ENCODE measurements around the gene ZNF616. TPM values are rescaled to one million over a fixed set of nuclear protein-coding genes. Genes with fewer than 3 reads are reported as not detected.
A peak's percentile ranks its signal among the peaks of the same experiment; 100 is the strongest.

Gene ZNF616
- total and polyA plus RNA-seq, 7 donors: 1.4 to 7.2 (median 4.3) TPM

DNA sequence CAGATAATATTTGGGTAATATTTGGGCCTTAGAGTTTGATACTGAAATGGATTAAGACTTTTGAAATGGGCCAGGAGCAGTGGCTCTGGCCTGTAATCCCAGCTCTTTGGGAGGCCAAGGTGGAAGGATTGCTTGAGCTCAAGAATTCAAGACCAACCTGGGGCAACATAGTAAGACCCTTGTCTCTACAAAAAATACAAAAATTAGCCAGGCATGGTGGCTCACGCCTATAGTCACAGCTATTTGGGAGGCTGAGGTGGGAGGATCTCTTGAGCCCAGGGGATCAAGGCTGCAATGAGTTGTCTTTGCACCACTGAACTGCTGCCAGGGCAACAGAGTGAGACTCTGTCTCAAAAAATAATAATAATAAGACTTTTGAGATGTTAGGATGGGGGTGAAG is 32.6 kb upstream of the ZNF616 start:
- Histone ChIP-seq H3K36me3 (peaks cover 6 to 19% (median 9%) of the 10 kb centered on the region in 4 donors), H3K4me1 (peaks cover 0 to 21% (median 12%) of the 10 kb centered on the region in 4 donors), H3K4me3 (no peak overlapping the region), H3K27ac (peak overlapping the region in 3 of 4 donors; percentile 87 to 90 (median 88)), H3K27me3 (no peaks in the 10 kb centered on the region), H3K9me3 (no peaks in the 10 kb centered on the region)
- intact Hi-C loops (cut with DNase I): no loop called here
- DNase-seq: no peak
- 96 to 100% methylated on average over 1 of the region's 1 CpG for WGBS, 2 donors
- TF ChIP-seq EP300 (IDR thresholded peaks at IDR 0.05): no peak
- no peak for TF ChIP-seq POLR2AphosphoS5 (IDR thresholded peaks at IDR 0.05)
- TF ChIP-seq, protein P1, sequence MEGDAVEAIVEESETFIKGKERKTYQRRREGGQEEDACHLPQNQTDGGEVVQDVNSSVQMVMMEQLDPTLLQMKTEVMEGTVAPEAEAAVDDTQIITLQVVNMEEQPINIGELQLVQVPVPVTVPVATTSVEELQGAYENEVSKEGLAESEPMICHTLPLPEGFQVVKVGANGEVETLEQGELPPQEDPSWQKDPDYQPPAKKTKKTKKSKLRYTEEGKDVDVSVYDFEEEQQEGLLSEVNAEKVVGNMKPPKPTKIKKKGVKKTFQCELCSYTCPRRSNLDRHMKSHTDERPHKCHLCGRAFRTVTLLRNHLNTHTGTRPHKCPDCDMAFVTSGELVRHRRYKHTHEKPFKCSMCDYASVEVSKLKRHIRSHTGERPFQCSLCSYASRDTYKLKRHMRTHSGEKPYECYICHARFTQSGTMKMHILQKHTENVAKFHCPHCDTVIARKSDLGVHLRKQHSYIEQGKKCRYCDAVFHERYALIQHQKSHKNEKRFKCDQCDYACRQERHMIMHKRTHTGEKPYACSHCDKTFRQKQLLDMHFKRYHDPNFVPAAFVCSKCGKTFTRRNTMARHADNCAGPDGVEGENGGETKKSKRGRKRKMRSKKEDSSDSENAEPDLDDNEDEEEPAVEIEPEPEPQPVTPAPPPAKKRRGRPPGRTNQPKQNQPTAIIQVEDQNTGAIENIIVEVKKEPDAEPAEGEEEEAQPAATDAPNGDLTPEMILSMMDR (IDR thresholded peaks at IDR 0.05): no peak
- no peak for TF ChIP-seq POLR2A (IDR thresholded peaks at IDR 0.05)

DNA sequence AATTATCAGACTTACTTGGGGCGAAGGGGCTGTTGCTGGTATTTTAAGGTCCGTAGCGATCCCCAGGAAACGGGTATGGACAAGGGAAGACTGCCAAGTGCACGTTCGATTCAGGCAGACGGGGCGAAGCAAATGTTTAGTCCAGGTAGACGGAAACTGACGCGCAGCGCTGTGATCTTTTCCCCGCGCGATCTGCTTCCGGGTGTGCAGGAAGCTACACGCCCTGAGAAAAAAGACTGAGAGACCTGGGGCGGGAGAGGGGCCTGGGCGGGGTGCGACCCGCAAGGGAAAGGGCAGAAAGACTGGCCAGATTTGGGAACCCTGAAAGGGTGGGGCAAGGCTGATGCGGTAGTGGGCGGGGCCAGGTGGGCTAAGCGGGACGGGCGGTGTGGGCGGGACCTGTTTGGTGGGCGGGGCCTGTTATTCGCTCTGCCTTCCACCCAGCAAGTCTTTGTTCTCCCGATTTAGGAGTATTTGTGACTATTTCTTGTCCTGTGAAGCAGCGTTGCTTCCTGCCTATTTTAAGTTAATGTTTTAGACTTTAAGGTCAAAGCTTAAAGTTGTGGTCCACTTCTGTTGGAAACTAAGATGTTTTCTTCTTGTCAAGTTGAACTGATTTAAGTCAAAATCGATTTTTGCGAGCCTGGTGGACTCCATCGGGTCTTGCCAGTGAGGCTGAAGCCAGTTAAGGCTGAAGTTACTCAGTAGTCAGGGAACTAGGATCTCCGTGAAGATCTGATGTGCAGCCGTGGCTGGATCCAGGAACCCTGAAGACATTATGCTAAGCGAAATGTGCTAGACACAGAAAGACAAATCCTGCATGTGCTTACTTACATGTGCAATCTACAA is 31.8 kb upstream of the ZNF616 start, which contains the start of gene ZNF836:
ZNF836 (minus strand) TSS at position 301 of the 849 bp plus-strand sequence. CDS start 3,549 bp downstream, outside the sequence.
- peak; percentile 96 for DNase-seq
- intact Hi-C loops (cut with DNase I): loop anchor here (2.0 kb wide), 1 partner anchor 31 kb away; no protein-coding TSS in a partner anchor
- peaks cover 6 to 26% (median 9%) of the 10 kb centered on the region in 4 donors for H3K36me3 ChIP-seq
- peaks cover 0 to 21% (median 12%) of the 10 kb centered on the region in 4 donors for H3K4me1 ChIP-seq
- no peaks in the 10 kb centered on the region for H3K27me3 ChIP-seq
- H3K4me3 ChIP-seq: peak within 1 kb of the TSS; percentile 78 to 90 (median 88)
- no peak for TF ChIP-seq EP300 (IDR thresholded peaks at IDR 0.05)
- TF ChIP-seq POLR2AphosphoS5 (IDR thresholded peaks at IDR 0.05): peak; percentile 47 to 62 (median 52)
- peak within 1 kb of the TSS; percentile 87 to 90 (median 88) for H3K27ac ChIP-seq
- WGBS, 2 donors: 6 to 8% methylated on average over 37 of the region's 37 CpGs
- no peaks in the 10 kb centered on the region for H3K9me3 ChIP-seq

DNA sequence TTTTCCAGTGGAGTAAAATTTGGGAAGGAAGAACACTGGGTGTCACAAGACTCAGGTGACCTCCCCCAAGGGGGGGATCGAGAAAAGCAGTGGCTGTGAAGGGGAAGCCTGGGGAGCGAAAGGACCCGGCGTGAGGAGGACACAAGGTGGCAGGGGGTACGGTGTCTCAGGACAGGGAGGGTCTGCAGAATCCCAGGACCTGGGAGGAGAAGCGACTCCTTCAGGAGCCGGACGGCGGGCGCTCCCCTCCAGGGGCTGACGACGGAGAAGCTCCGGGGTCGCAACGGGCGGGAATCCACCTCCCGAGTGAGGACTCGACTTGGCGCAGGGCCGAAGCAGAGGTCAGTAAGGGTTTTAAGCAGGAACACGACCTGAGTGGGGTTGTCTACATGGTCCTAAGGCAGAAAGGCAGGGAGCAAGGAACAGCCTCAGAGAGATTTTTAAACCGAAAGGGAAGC is 31.2 kb upstream of the ZNF616 start:
- TF ChIP-seq, protein P1 (IDR thresholded peaks at IDR 0.05): no peak
- TF ChIP-seq POLR2A (IDR thresholded peaks at IDR 0.05): no peak
- TF ChIP-seq EP300 (IDR thresholded peaks at IDR 0.05): no peak
- no peak for TF ChIP-seq POLR2AphosphoS5 (IDR thresholded peaks at IDR 0.05)
- WGBS, 2 donors: 0% methylated on average over 22 of the region's 22 CpGs

DNA sequence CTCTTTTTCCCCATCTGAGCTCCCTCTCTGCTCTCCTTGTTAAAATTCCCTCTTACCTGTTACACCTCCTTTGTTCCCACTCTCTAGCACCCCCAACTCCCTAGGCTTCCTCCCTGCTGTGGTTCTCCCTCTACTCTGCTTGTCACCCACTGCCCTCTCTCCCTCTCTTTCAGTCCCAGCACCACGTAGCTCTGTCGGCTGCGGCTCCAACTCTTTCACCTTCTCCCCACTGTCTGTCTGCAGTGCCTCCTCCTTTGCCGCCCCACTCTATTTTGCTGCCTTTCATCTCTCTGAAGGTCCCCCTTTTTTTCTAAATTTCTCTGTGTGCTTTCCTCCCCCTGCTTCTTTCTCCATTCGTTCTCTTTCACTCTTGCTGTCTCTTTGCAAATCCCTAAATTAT is 30.6 kb upstream of the ZNF616 start:
- Histone ChIP-seq H3K27ac (peak overlapping the region; percentile 87 to 90 (median 88)), H3K4me1 (peaks cover 0 to 21% (median 12%) of the 10 kb centered on the region in 4 donors), H3K4me3 (peak overlapping the region; percentile 78 to 90 (median 88)), H3K36me3 (peaks cover 6 to 37% (median 9%) of the 10 kb centered on the region in 4 donors), H3K9me3 (no peaks in the 10 kb centered on the region), H3K27me3 (no peaks in the 10 kb centered on the region)
- intact Hi-C loops (cut with DNase I): loop anchor here (1.0 to 2.0 kb wide), 2 partner anchors 19 to 30 kb away; no protein-coding TSS in a partner anchor
- TF ChIP-seq EP300 (IDR thresholded peaks at IDR 0.05) (no peak), POLR2AphosphoS5 (IDR thresholded peaks at IDR 0.05) (no peak), POLR2A (IDR thresholded peaks at IDR 0.05) (no peak)
- TF ChIP-seq, protein P1 (IDR thresholded peaks at IDR 0.05): no peak
- DNase-seq: no peak
- WGBS, 2 donors: 2 to 13% methylated on average over 5 of the region's 5 CpGs

More for the DNA sequence above, 31.2 kb upstream of the ZNF616 start:
- DNase-seq: peak; percentile 67
- H3K36me3 ChIP-seq: peaks cover 6 to 31% (median 9%) of the 10 kb centered on the region in 4 donors
- H3K27me3 ChIP-seq: no peaks in the 10 kb centered on the region
- peak overlapping the region; percentile 87 to 90 (median 88) for H3K27ac ChIP-seq
- peak overlapping the region; percentile 78 to 90 (median 88) for H3K4me3 ChIP-seq
- no peaks in the 10 kb centered on the region for H3K9me3 ChIP-seq
- H3K4me1 ChIP-seq: peaks cover 0 to 21% (median 12%) of the 10 kb centered on the region in 4 donors
- intact Hi-C loops (cut with DNase I): loop anchor here (1.0 to 2.0 kb wide), 2 partner anchors 18 to 30 kb away; no protein-coding TSS in a partner anchor
